HepG2 (cell line): ENCODE results near the gene SIAH2. TPM values are rescaled to one million over a fixed set of nuclear protein-coding genes. Genes with fewer than 3 reads are reported as not detected.
A peak's percentile ranks its signal among the peaks of the same experiment; 100 is the strongest.

Experiments
- DMAP1 ChIP-seq: IDR thresholded peaks from 2 replicates; pipeline ENCODE4 v1.6.1; 2016
- FOXK1 ChIP-seq: sonication (generic); formaldehyde crosslinking; IDR thresholded peaks from 2 replicates; pipeline ENCODE4 v1.4.0; 2020; ENCODE audit warnings: low read depth, missing genetic modification reagents, borderline replicate concordance
- HDAC6 ChIP-seq: fragments of 200-600 bp; sonication (generic); IDR thresholded peaks from 2 replicates; pipeline ENCODE4 v1.7.0; 2017; ENCODE audit warnings: mild to moderate bottlenecking, antibody characterized with exemption, low read length, low read depth
- IRF2 ChIP-seq: IDR thresholded peaks from 2 replicates; pipeline ENCODE4 v1.6.1; 2018; ENCODE audit warnings: missing genetic modification reagents, missing compliant biosample characterization
- KAT7 ChIP-seq: IDR thresholded peaks from 2 replicates; pipeline ENCODE4 v1.6.1; 2018; ENCODE audit warnings: borderline replicate concordance, missing compliant biosample characterization
- KLF12 ChIP-seq: sonication (generic); formaldehyde crosslinking; IDR thresholded peaks from 2 replicates; pipeline ENCODE4 v1.4.0; 2020; ENCODE audit warnings: missing genetic modification reagents, borderline replicate concordance
- KLF6 ChIP-seq: IDR thresholded peaks from 2 replicates; pipeline ENCODE4 v1.8.0; 2016; ENCODE audit warnings: missing biosample characterization, missing genetic modification reagents
- MIXL1 ChIP-seq: IDR thresholded peaks from 2 replicates; pipeline ENCODE4 v1.6.1; 2016
- NCOA2 ChIP-seq: sonication (generic); formaldehyde crosslinking; IDR thresholded peaks from 2 replicates; pipeline ENCODE4 v1.8.0; 2022; ENCODE audit warnings: inconsistent platforms
- TEF ChIP-seq: sonication (generic); formaldehyde crosslinking; IDR thresholded peaks from 2 replicates; pipeline ENCODE4 v1.5.0; 2020; ENCODE audit warnings: missing genetic modification reagents
- YEATS2 ChIP-seq: sonication (generic); formaldehyde crosslinking; IDR thresholded peaks from 2 replicates; pipeline ENCODE4 v1.4.0; 2020; ENCODE audit warnings: missing genetic modification reagents, borderline replicate concordance
- ZBTB14 ChIP-seq: sonication (generic); formaldehyde crosslinking; IDR thresholded peaks from 2 replicates; pipeline ENCODE4 v1.4.0; 2020; ENCODE audit warnings: missing genetic modification reagents
- ZMAT3 ChIP-seq: sonication (generic); formaldehyde crosslinking; conservative IDR thresholded peaks from 2 replicates; pipeline ENCODE4 v1.7.0; 2021; ENCODE audit warnings: missing genetic modification reagents
- ZNF232 ChIP-seq: sonication (generic); formaldehyde crosslinking; IDR thresholded peaks from 2 replicates; pipeline ENCODE4 v1.4.0; 2020; ENCODE audit warnings: missing genetic modification reagents, borderline replicate concordance
- ZNF547 ChIP-seq: sonication (generic); formaldehyde crosslinking; IDR thresholded peaks from 2 replicates; pipeline ENCODE4 v1.5.1; 2020; ENCODE audit warnings: mild to moderate bottlenecking, missing genetic modification reagents
- ZNF766 ChIP-seq: sonication (generic); formaldehyde crosslinking; IDR thresholded peaks from 2 replicates; pipeline ENCODE4 v1.5.0; 2020; ENCODE audit warnings: missing genetic modification reagents, borderline replicate concordance
- ZNF777 ChIP-seq: sonication (generic); formaldehyde crosslinking; IDR thresholded peaks from 2 replicates; pipeline ENCODE4 v1.4.0; 2020; ENCODE audit warnings: missing genetic modification reagents
- polyA plus RNA-seq, 8 experiments: library from polyadenylated mRNA; depleted of rRNA in 3 of 8; stranded (reverse) in 7 of 8; unstranded in 1 of 8; fragments of >200 nt; fragmentation: Illumina TruSeq in 4 of 8; extraction: Trizol in 4 of 8; gene quantifications; 2 replicates each; pipeline versions ENCODE4 v1.2.1 to v1.2.3, GENCODE V29; 2011 to 2016; ENCODE audit warnings: low read depth in 4 of 8, missing spikeins in 1 of 8, mixed read lengths in 1 of 8; ENCODE audit not compliant: insufficient read depth in 1 of 8
- total RNA-seq, 5 experiments: library from RNA; depleted of rRNA; stranded (reverse); fragments of >200 nt; fragmentation: Illumina TruSeq; extraction: Trizol; gene quantifications; 2 replicates each; pipeline ENCODE4 v1.2.3, GENCODE V29; 2016; ENCODE audit warnings: low read depth in 1 of 5
- TF ChIP-seq, protein P1 (sequence below): sonication (generic); formaldehyde crosslinking; IDR thresholded peaks from 2 replicates; pipeline ENCODE4 v1.5.0; 2020; ENCODE audit warnings: mild to moderate bottlenecking, missing genetic modification reagents
- TF ChIP-seq, protein P2 (sequence below): sonication (generic); formaldehyde crosslinking; IDR thresholded peaks from 2 replicates; pipeline ENCODE4 v1.5.0; 2020; ENCODE audit warnings: mild to moderate bottlenecking, missing genetic modification reagents, moderate library complexity
- TF ChIP-seq, protein P3 (sequence below): IDR thresholded peaks from 2 replicates; pipeline ENCODE4 v1.6.1; 2016; ENCODE audit warnings: missing genetic modification reagents, missing compliant biosample characterization
- TF ChIP-seq, protein P4 (sequence below): sonication (generic); formaldehyde crosslinking; IDR thresholded peaks from 2 replicates; pipeline ENCODE4 v1.4.0; 2020; ENCODE audit warnings: missing genetic modification reagents

Gene SIAH2
- total and polyA plus RNA-seq, 2 of the 13 experiments (the other 11 are each of a cell fraction or from before 2014, with no cell fraction given): 71.8 to 117 TPM

GRCh38 chr3:150763841-150764483 lies 993 bp upstream of the SIAH2 start (continued):
- TF ChIP-seq, protein P1, sequence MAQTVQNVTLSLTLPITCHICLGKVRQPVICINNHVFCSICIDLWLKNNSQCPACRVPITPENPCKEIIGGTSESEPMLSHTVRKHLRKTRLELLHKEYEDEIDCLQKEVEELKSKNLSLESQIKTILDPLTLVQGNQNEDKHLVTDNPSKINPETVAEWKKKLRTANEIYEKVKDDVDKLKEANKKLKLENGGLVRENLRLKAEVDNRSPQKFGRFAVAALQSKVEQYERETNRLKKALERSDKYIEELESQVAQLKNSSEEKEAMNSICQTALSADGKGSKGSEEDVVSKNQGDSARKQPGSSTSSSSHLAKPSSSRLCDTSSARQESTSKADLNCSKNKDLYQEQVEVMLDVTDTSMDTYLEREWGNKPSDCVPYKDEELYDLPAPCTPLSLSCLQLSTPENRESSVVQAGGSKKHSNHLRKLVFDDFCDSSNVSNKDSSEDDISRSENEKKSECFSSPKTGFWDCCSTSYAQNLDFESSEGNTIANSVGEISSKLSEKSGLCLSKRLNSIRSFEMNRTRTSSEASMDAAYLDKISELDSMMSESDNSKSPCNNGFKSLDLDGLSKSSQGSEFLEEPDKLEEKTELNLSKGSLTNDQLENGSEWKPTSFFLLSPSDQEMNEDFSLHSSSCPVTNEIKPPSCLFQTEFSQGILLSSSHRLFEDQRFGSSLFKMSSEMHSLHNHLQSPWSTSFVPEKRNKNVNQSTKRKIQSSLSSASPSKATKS (CRISPR knock-in tag): no peak
- TF ChIP-seq KLF12 (CRISPR knock-in tag) (0 out of 2 replicates have a peak, but pooled peaks have one; percentile 22), ZNF777 (CRISPR knock-in tag) (peak; percentile 10; the same call in 1 of the 2 replicates), MIXL1 (CRISPR knock-in tag) (no peak), ZNF766 (CRISPR knock-in tag) (0 out of 2 replicates have a peak, but pooled peaks have one; percentile 10), FOXK1 (CRISPR knock-in tag) (0 out of 2 replicates have a peak, but pooled peaks have one; percentile 10), ZMAT3 (CRISPR knock-in tag) (no peak), KAT7 (CRISPR knock-in tag) (peak; percentile 64; the same call in 1 of the 2 replicates), HDAC6 (no peak; the same call in 1 of the 2 replicates), TEF (CRISPR knock-in tag) (no peak), ZBTB14 (CRISPR knock-in tag) (peak; percentile 32; the same call in 1 of the 2 replicates), ZNF232 (CRISPR knock-in tag) (0 out of 2 replicates have a peak, but pooled peaks have one; percentile 14), IRF2 (CRISPR knock-in tag) (peak; percentile 55; the same call in 1 of the 2 replicates), ZNF547 (no peak), KLF6 (CRISPR knock-in tag) (0 out of 2 replicates have a peak, but pooled peaks have one; percentile 23), YEATS2 (CRISPR knock-in tag) (no peak), DMAP1 (peak; percentile 76), NCOA2 (CRISPR knock-in tag) (no peak)
- TF ChIP-seq, protein P2, sequence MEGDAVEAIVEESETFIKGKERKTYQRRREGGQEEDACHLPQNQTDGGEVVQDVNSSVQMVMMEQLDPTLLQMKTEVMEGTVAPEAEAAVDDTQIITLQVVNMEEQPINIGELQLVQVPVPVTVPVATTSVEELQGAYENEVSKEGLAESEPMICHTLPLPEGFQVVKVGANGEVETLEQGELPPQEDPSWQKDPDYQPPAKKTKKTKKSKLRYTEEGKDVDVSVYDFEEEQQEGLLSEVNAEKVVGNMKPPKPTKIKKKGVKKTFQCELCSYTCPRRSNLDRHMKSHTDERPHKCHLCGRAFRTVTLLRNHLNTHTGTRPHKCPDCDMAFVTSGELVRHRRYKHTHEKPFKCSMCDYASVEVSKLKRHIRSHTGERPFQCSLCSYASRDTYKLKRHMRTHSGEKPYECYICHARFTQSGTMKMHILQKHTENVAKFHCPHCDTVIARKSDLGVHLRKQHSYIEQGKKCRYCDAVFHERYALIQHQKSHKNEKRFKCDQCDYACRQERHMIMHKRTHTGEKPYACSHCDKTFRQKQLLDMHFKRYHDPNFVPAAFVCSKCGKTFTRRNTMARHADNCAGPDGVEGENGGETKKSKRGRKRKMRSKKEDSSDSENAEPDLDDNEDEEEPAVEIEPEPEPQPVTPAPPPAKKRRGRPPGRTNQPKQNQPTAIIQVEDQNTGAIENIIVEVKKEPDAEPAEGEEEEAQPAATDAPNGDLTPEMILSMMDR (CRISPR knock-in tag): peak; percentile 76
- TF ChIP-seq, protein P3, sequence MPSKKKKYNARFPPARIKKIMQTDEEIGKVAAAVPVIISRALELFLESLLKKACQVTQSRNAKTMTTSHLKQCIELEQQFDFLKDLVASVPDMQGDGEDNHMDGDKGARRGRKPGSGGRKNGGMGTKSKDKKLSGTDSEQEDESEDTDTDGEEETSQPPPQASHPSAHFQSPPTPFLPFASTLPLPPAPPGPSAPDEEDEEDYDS (CRISPR knock-in tag): no peak
- TF ChIP-seq, protein P4, sequence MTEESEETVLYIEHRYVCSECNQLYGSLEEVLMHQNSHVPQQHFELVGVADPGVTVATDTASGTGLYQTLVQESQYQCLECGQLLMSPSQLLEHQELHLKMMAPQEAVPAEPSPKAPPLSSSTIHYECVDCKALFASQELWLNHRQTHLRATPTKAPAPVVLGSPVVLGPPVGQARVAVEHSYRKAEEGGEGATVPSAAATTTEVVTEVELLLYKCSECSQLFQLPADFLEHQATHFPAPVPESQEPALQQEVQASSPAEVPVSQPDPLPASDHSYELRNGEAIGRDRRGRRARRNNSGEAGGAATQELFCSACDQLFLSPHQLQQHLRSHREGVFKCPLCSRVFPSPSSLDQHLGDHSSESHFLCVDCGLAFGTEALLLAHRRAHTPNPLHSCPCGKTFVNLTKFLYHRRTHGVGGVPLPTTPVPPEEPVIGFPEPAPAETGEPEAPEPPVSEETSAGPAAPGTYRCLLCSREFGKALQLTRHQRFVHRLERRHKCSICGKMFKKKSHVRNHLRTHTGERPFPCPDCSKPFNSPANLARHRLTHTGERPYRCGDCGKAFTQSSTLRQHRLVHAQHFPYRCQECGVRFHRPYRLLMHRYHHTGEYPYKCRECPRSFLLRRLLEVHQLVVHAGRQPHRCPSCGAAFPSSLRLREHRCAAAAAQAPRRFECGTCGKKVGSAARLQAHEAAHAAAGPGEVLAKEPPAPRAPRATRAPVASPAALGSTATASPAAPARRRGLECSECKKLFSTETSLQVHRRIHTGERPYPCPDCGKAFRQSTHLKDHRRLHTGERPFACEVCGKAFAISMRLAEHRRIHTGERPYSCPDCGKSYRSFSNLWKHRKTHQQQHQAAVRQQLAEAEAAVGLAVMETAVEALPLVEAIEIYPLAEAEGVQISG (CRISPR knock-in tag): peak; percentile 52; the same call in 1 of the 2 replicates
